GM18951 (cell line): ENCODE results near the gene ZC3H7A.

ENCODE experiments used
- POLR2A ChIP-seq: IDR thresholded peaks from 4 replicates; pipeline ENCODE4 v1.6.1; 2011; ENCODE audit warnings: mild to moderate bottlenecking; ENCODE audit not compliant: insufficient read length, insufficient read depth; ENCODE audit errors: extremely low read depth
- in situ Hi-C: fragments of 300-500 bp; cut with MboI; formaldehyde crosslinking; loops from one replicate; pipeline ENCODE4 v1.12.0; 2022; ENCODE audit warnings: low sequenced_read_pairs, mixed read lengths, inconsistent platforms; ENCODE audit not compliant: unreplicated experiment

The ZC3H7A gene

GRCh38 chr16:11747949-11748403, 49.1 kb downstream of the ZC3H7A start:
- no peak for TF ChIP-seq POLR2A
- in situ Hi-C loops, result no loop called here

GRCh38 chr16:11744075-11744470, 53.0 kb downstream of the ZC3H7A start:
- in situ Hi-C loops, result no loop called here
- TF ChIP-seq POLR2A, result no peak

- in situ Hi-C loops, result no loop called here
- TF ChIP-seq POLR2A, result peak; percentile 19
Observed at GRCh38 chr16:11743308-11744074, 53.6 kb downstream of the ZC3H7A start.

- peak; percentile 97 for TF ChIP-seq POLR2A
- in situ Hi-C loops, result no loop called here
Observed at GRCh38 chr16:11742536-11743307, 54.3 kb downstream of the ZC3H7A start, which contains the start of gene TXNDC11. Gene TXNDC11 (minus strand): TSS chr16:11742857. CDS start chr16:11742730, 127 bp downstream.

GRCh38 chr16:11742093-11742535, 54.9 kb downstream of the ZC3H7A start:
- TF ChIP-seq POLR2A, result no peak
- in situ Hi-C loops, result no loop called here

GRCh38 chr16:11740567-11740966, 56.5 kb downstream of the ZC3H7A start:
- in situ Hi-C loops, result no loop called here
- TF ChIP-seq POLR2A, result no peak

GRCh38 chr16:11738742-11739544, 58.1 kb downstream of the ZC3H7A start:
- TF ChIP-seq POLR2A, result peak; percentile 25
- in situ Hi-C loops, result no loop called here

- in situ Hi-C loops, result no loop called here
- no peak for TF ChIP-seq POLR2A
Observed at GRCh38 chr16:11737713-11738112, 59.3 kb downstream of the ZC3H7A start.

- TF ChIP-seq POLR2A, result no peak
- in situ Hi-C loops, result no loop called here
Observed at GRCh38 chr16:11736903-11737302, 60.2 kb downstream of the ZC3H7A start.

GRCh38 chr16:11735787-11736186, 61.3 kb downstream of the ZC3H7A start:
- TF ChIP-seq POLR2A, result no peak

GRCh38 chr16:11734653-11735043, 62.4 kb downstream of the ZC3H7A start:
- TF ChIP-seq POLR2A, result no peak
- in situ Hi-C loops, result no loop called here

More at GRCh38 chr16:11735787-11736186, 61.3 kb downstream of the ZC3H7A start:
- in situ Hi-C loops, result no loop called here

GRCh38 chr16:11734025-11734652, 62.9 kb downstream of the ZC3H7A start:
- no peak for TF ChIP-seq POLR2A
- in situ Hi-C loops, result no loop called here

- no peak for TF ChIP-seq POLR2A
- in situ Hi-C loops, result no loop called here
Observed at GRCh38 chr16:11731222-11731621, 65.8 kb downstream of the ZC3H7A start.

GRCh38 chr16:11729787-11730186, 67.3 kb downstream of the ZC3H7A start:
- in situ Hi-C loops, result no loop called here
- no peak for TF ChIP-seq POLR2A
